OCI-LY1 (cell line): ENCODE data around the gene KLHL33.

Experiments
- H2AFZ ChIP-seq: fragments of 200-600 bp; sonication (generic), shearing (Covaris generic); 2 replicates; pipeline ENCODE4 v1.6.0; 2014; ENCODE audit warnings: antibody characterized with exemption, mild to moderate bottlenecking, low read length
- H3F3A ChIP-seq: fragments of 200-600 bp; sonication (generic), shearing (Covaris generic); 2 replicates; pipeline ENCODE4 v1.6.0; 2014; ENCODE audit warnings: mild to moderate bottlenecking, antibody characterized with exemption, low read length, moderate library complexity; ENCODE audit not compliant: insufficient read depth
- H3K27ac ChIP-seq: fragments of 200-600 bp; sonication (generic); 2 replicates; pipeline ENCODE4 v1.5.1; 2014; ENCODE audit warnings: low read length, mixed run types, mild to moderate bottlenecking, low read depth; ENCODE audit not compliant: poor library complexity, severe bottlenecking
- H3K27me3 ChIP-seq: fragments of 200-600 bp; sonication (generic); 2 replicates; pipeline ENCODE4 v1.6.0; 2014; ENCODE audit warnings: antibody characterized with exemption, mild to moderate bottlenecking, low read length, moderate library complexity; ENCODE audit not compliant: insufficient read depth
- H3K36me3 ChIP-seq: fragments of 200-600 bp; sonication (generic); 2 replicates; pipeline ENCODE4 v1.6.1; 2014; ENCODE audit warnings: mild to moderate bottlenecking, antibody characterized with exemption, low read length, moderate library complexity, mixed read lengths; ENCODE audit not compliant: insufficient read depth
- H3K4me1 ChIP-seq: fragments of 200-600 bp; sonication (generic); 2 replicates; pipeline ENCODE4 v1.5.1; 2014; ENCODE audit warnings: mild to moderate bottlenecking, low read length, moderate library complexity; ENCODE audit not compliant: insufficient read depth, severe bottlenecking
- H3K4me2 ChIP-seq: fragments of 200-600 bp; sonication (generic), shearing (Covaris generic); 2 replicates; pipeline ENCODE4 v1.6.1; 2014; ENCODE audit warnings: low read length
- H3K4me3 ChIP-seq: fragments of 200-600 bp; sonication (generic); 2 replicates; pipeline ENCODE4 v1.5.1; 2014; ENCODE audit warnings: low read length, low read depth, mild to moderate bottlenecking, mixed read lengths; ENCODE audit not compliant: poor library complexity, severe bottlenecking
- H3K79me2 ChIP-seq: fragments of 200-600 bp; shearing (Covaris generic); 2 replicates; pipeline ENCODE4 v1.6.1; 2016; ENCODE audit warnings: mixed run types, low read length, mixed read lengths; ENCODE audit not compliant: insufficient read depth
- H3K9ac ChIP-seq: fragments of 200-600 bp; sonication (generic), shearing (Covaris generic); 2 replicates; pipeline ENCODE4 v1.6.1; 2014; ENCODE audit warnings: mild to moderate bottlenecking, low read length, mixed read lengths
- H3K9me2 ChIP-seq: fragments of 200-600 bp; sonication (generic), shearing (Covaris generic); 2 replicates; pipeline ENCODE4 v1.6.1; 2014; ENCODE audit warnings: low read depth, mild to moderate bottlenecking, low read length, mixed read lengths
- H3K9me3 ChIP-seq: fragments of 200-600 bp; shearing (Covaris generic); 2 replicates; pipeline ENCODE4 v1.6.1; 2014; ENCODE audit warnings: low read length, mixed read lengths
- H4K20me1 ChIP-seq: fragments of 200-600 bp; sonication (generic), shearing (Covaris generic); 2 replicates; pipeline ENCODE4 v1.6.0; 2016; ENCODE audit warnings: mild to moderate bottlenecking, low read length; ENCODE audit not compliant: insufficient read depth
- EZH2 ChIP-seq: fragments of 200-600 bp; sonication (generic), shearing (Covaris generic); IDR thresholded peaks from 2 replicates; pipeline ENCODE4 v1.8.0; 2017; ENCODE audit warnings: borderline replicate concordance, mixed run types, mild to moderate bottlenecking, antibody characterized with exemption, low read length, moderate library complexity, mixed read lengths
- TF ChIP-seq, protein P1 (sequence below): fragments of 200-600 bp; sonication (generic), shearing (Covaris generic); IDR thresholded peaks from 2 replicates; pipeline ENCODE4 v1.5.1; 2017; ENCODE audit warnings: mild to moderate bottlenecking, antibody characterized with exemption, low read length, moderate library complexity, mixed read lengths

Gene KLHL33

GRCh38 chr14:20386276-20386855 is 49.6 kb downstream of the KLHL33 start:
- Histone ChIP-seq H3F3A (no peaks in the 10 kb centered on the region), H3K9ac (no peak overlapping the region), H3K4me2 (no peak overlapping the region), H2AFZ (no peak overlapping the region), H3K27ac (no peak overlapping the region), H3K9me3 (no peaks in the 10 kb centered on the region), H3K9me2 (no peaks in the 10 kb centered on the region), H4K20me1 (no peaks in the 10 kb centered on the region), H3K36me3 (peaks cover 74% of the 10 kb centered on the region), H3K4me1 (no peaks in the 10 kb centered on the region), H3K79me2 (no peaks in the 10 kb centered on the region), H3K27me3 (no peaks in the 10 kb centered on the region), H3K4me3 (no peak overlapping the region)
- no peak for TF ChIP-seq EZH2
- TF ChIP-seq, protein P1, sequence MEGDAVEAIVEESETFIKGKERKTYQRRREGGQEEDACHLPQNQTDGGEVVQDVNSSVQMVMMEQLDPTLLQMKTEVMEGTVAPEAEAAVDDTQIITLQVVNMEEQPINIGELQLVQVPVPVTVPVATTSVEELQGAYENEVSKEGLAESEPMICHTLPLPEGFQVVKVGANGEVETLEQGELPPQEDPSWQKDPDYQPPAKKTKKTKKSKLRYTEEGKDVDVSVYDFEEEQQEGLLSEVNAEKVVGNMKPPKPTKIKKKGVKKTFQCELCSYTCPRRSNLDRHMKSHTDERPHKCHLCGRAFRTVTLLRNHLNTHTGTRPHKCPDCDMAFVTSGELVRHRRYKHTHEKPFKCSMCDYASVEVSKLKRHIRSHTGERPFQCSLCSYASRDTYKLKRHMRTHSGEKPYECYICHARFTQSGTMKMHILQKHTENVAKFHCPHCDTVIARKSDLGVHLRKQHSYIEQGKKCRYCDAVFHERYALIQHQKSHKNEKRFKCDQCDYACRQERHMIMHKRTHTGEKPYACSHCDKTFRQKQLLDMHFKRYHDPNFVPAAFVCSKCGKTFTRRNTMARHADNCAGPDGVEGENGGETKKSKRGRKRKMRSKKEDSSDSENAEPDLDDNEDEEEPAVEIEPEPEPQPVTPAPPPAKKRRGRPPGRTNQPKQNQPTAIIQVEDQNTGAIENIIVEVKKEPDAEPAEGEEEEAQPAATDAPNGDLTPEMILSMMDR = no peak

GRCh38 chr14:20384886-20385285 is 51.1 kb downstream of the KLHL33 start:
- H3K27me3 ChIP-seq = no peaks in the 10 kb centered on the region
- no peak overlapping the region for H3K27ac ChIP-seq
- no peak overlapping the region for H2AFZ ChIP-seq
- no peaks in the 10 kb centered on the region for H3K9me3 ChIP-seq
- H3K9me2 ChIP-seq = no peaks in the 10 kb centered on the region
- H3K4me3 ChIP-seq = no peak overlapping the region
- no peaks in the 10 kb centered on the region for H3F3A ChIP-seq
- no peaks in the 10 kb centered on the region for H4K20me1 ChIP-seq
- H3K36me3 ChIP-seq = peaks cover 79% of the 10 kb centered on the region; the same call in 1 of the 2 replicates
- no peak overlapping the region for H3K9ac ChIP-seq
- H3K79me2 ChIP-seq = no peaks in the 10 kb centered on the region
- no peaks in the 10 kb centered on the region for H3K4me1 ChIP-seq
- no peak overlapping the region for H3K4me2 ChIP-seq
- TF ChIP-seq, protein P1 = no peak
- no peak for TF ChIP-seq EZH2

DNA sequence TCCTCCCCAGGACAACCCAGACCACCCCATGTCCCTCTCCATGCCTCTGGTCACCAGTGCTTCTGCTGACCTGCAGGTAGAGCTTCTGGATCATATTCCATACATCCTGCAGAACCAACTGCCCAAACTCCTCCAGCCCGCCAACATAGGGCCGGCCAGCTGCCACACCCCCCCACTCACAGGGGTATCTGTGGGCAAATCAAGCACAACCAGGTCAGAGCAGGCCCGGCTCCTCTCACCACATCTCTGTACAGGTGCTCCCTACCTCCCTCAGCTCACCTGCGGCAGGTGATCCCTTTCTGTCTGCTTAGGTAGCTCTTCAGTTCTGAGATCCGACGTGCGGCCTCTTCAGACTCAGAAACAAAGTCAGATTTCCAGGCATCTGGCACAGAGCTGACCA is 51.6 kb downstream of the KLHL33 start:
- H3F3A ChIP-seq = no peaks in the 10 kb centered on the region
- no peaks in the 10 kb centered on the region for H3K9me2 ChIP-seq
- H2AFZ ChIP-seq = no peak overlapping the region
- no peaks in the 10 kb centered on the region for H3K79me2 ChIP-seq
- H3K36me3 ChIP-seq = peaks cover 81% of the 10 kb centered on the region
- no peak overlapping the region for H3K4me2 ChIP-seq
- no peak overlapping the region for H3K27ac ChIP-seq
- no peak overlapping the region for H3K9ac ChIP-seq
- H3K4me1 ChIP-seq = no peaks in the 10 kb centered on the region
- no peaks in the 10 kb centered on the region for H3K9me3 ChIP-seq
- no peaks in the 10 kb centered on the region for H3K27me3 ChIP-seq
- no peak for TF ChIP-seq EZH2
- TF ChIP-seq, protein P1 = no peak
- no peaks in the 10 kb centered on the region for H4K20me1 ChIP-seq
- no peak overlapping the region for H3K4me3 ChIP-seq
